H1 (cell line): ENCODE data around the gene MORF4L1. TPM values are rescaled to one million over a fixed set of nuclear protein-coding genes. Genes with fewer than 3 reads are reported as not detected.

ENCODE experiments used
- CTCF ChIA-PET: fragments of 300-600 bp; sonication (Branson Sonifier 250); formaldehyde crosslinking; loops from one replicate; lab custom pipeline; 2021; ENCODE audit not compliant: partially characterized antibody; lab: Charles Lee
- POLR2A ChIA-PET: fragments of 300-600 bp; sonication (Branson Sonifier 250); formaldehyde crosslinking; loops from one replicate; lab custom pipeline; 2021; ENCODE audit warnings: inconsistent platforms; ENCODE audit not compliant: partially characterized antibody; lab: Charles Lee
- DNase-seq, 2 experiments: peaks; one replicate each; pipeline versions ENCODE4 v3.0.0 to v3.0.0-alpha.2; 2010 to 2022; ENCODE audit warnings: low spot score in 2 of 2, low read depth in 1 of 2, mixed read lengths in 1 of 2
- FAIRE-seq: peaks from 2 replicates; lab custom pipeline; 2011; peaks lifted over from hg19 to GRCh38; lab: Jason Lieb, UNC
- H2AFZ ChIP-seq: 2 replicates; pipeline ENCODE4 v1.8.1; 2012; ENCODE audit warnings: low read length, inconsistent platforms
- H2AK5ac ChIP-seq: 2 replicates; pipeline ENCODE4 v1.6.1; 2013; ENCODE audit warnings: low read depth, low read length
- H2BK120ac ChIP-seq: replicated peaks from 2 replicates; pipeline ENCODE3; 2013; ENCODE audit warnings: low read depth, low read length, inconsistent platforms
- H2BK12ac ChIP-seq: 2 replicates; pipeline ENCODE4 v1.6.1; 2013; ENCODE audit warnings: low read depth, low read length
- H2BK15ac ChIP-seq: 2 replicates; pipeline ENCODE4 v1.6.1; 2013; ENCODE audit warnings: low read length
- H2BK20ac ChIP-seq: 2 replicates; pipeline ENCODE4 v1.6.1; 2013; ENCODE audit warnings: low read length
- H2BK5ac ChIP-seq: 2 replicates; pipeline ENCODE4 v1.6.1; 2013; ENCODE audit warnings: low read depth, low read length
- H3K14ac ChIP-seq: 2 replicates; pipeline ENCODE4 v1.6.1; 2013; ENCODE audit warnings: inconsistent platforms; ENCODE audit not compliant: insufficient read length
- H3K18ac ChIP-seq: 2 replicates; pipeline ENCODE4 v1.6.1; 2013; ENCODE audit warnings: low read length; ENCODE audit errors: extremely low read depth
- H3K23ac ChIP-seq: 2 replicates; pipeline ENCODE4 v1.6.1; 2013; ENCODE audit warnings: inconsistent platforms; ENCODE audit not compliant: insufficient read length
- H3K23me2 ChIP-seq: 2 replicates; pipeline ENCODE4 v1.6.1; 2013; ENCODE audit warnings: low read depth, low read length
- H3K27ac ChIP-seq: 2 replicates; pipeline ENCODE4 v1.6.1; 2011; ENCODE audit warnings: low read depth, low read length, inconsistent platforms
- H3K27me3 ChIP-seq, 4 experiments: replicated peaks in 1 of 4; 1 replicate in 1 of 4; 2 replicates in 3 of 4; pipeline versions ENCODE4 v1.6.1 to v1.8.1; 2011 to 2013; ENCODE audit warnings: low read length in 3 of 4, mild to moderate bottlenecking in 3 of 4, inconsistent platforms in 2 of 4, mixed read lengths in 2 of 4, moderate library complexity in 1 of 4; ENCODE audit not compliant: control insufficient read depth in 3 of 4, insufficient read depth in 3 of 4; ENCODE audit errors: extremely low read depth in 1 of 4
- H3K36me3 ChIP-seq, 4 experiments: 2 replicates each; pipeline versions ENCODE4 v1.6.1 to v1.8.1; 2011 to 2013; ENCODE audit warnings: mild to moderate bottlenecking in 4 of 4, low read length in 3 of 4, moderate library complexity in 2 of 4, control low read depth in 1 of 4, inconsistent platforms in 1 of 4; ENCODE audit not compliant: insufficient read depth in 4 of 4, control insufficient read depth in 2 of 4
- H3K4ac ChIP-seq: replicated peaks from 2 replicates; pipeline ENCODE3; 2013; ENCODE audit warnings: low read length, low read depth, mixed read lengths, inconsistent platforms; ENCODE audit not compliant: insufficient read length
- H3K4me1 ChIP-seq, 4 experiments: replicated peaks in 1 of 4; 1 replicate in 1 of 4; 2 replicates in 3 of 4; pipeline versions ENCODE4 v1.6.1 to v1.8.1; 2011 to 2013; ENCODE audit warnings: low read length in 3 of 4, inconsistent platforms in 2 of 4, mixed read lengths in 1 of 4; ENCODE audit not compliant: insufficient read depth in 4 of 4, control insufficient read depth in 3 of 4
- H3K4me2 ChIP-seq, 2 experiments: 2 replicates each; pipeline versions ENCODE4 v1.6.1 to v1.8.1; 2011 to 2013; ENCODE audit warnings: low read depth in 2 of 2, low read length in 2 of 2, control low read depth in 1 of 2, inconsistent platforms in 1 of 2, mild to moderate bottlenecking in 1 of 2; ENCODE audit not compliant: insufficient read depth in 1 of 2
- H3K4me3 ChIP-seq, 4 experiments: fragments of 200-600, 300-600 bp in 1 of 4; sonication (generic), shearing (Covaris generic), sonication (Bioruptor Twin) in 1 of 4; 2 replicates each; pipeline versions ENCODE4 v1.5.1 to v1.8.1; 2011 to 2016; ENCODE audit warnings: low read length in 4 of 4, low read depth in 3 of 4, control low read depth in 2 of 4, inconsistent platforms in 2 of 4, mild to moderate bottlenecking in 2 of 4, mixed read lengths in 1 of 4, moderate library complexity in 1 of 4; ENCODE audit not compliant: insufficient read depth in 2 of 4; ENCODE audit errors: extremely low read depth in 1 of 4
- H3K56ac ChIP-seq: replicated peaks from 2 replicates; pipeline ENCODE3; 2013; ENCODE audit warnings: low read depth, mild to moderate bottlenecking, mixed read lengths, low read length, inconsistent platforms; ENCODE audit not compliant: insufficient read length
- H3K79me1 ChIP-seq: 2 replicates; pipeline ENCODE4 v1.6.1; 2013; ENCODE audit warnings: low read depth, low read length, control low read depth
- H3K79me2 ChIP-seq, 2 experiments: 2 replicates each; pipeline versions ENCODE4 v1.6.1 to v1.8.1; 2012 to 2013; ENCODE audit warnings: low read length in 2 of 2, mild to moderate bottlenecking in 2 of 2, inconsistent platforms in 1 of 2; ENCODE audit not compliant: insufficient read depth in 2 of 2, control insufficient read depth in 1 of 2
- H3K9ac ChIP-seq, 4 experiments: replicated peaks in 1 of 4; 1 replicate in 1 of 4; 2 replicates in 3 of 4; pipeline versions ENCODE4 v1.6.1 to v1.8.1; 2011 to 2013; ENCODE audit warnings: low read depth in 3 of 4, low read length in 3 of 4, control low read depth in 2 of 4, mild to moderate bottlenecking in 2 of 4, moderate library complexity in 2 of 4, inconsistent platforms in 1 of 4; ENCODE audit errors: extremely low read depth in 1 of 4
- H3K9me3 ChIP-seq, 2 experiments: 2 replicates each; pipeline versions ENCODE4 v1.6.1 to v1.8.1; 2012 to 2013; ENCODE audit warnings: mild to moderate bottlenecking in 2 of 2, moderate library complexity in 2 of 2, control low read depth in 1 of 2, inconsistent platforms in 1 of 2, low read depth in 1 of 2, low read length in 1 of 2, mixed read lengths in 1 of 2; ENCODE audit not compliant: insufficient read depth in 2 of 2
- H4K20me1 ChIP-seq, 2 experiments: replicated peaks in 1 of 2; 2 replicates each; pipeline versions ENCODE3 to v1.8.1; 2011 to 2013; ENCODE audit warnings: inconsistent platforms in 2 of 2, low read length in 2 of 2, mild to moderate bottlenecking in 1 of 2; ENCODE audit not compliant: insufficient read depth in 2 of 2, control insufficient read depth in 1 of 2
- H4K5ac ChIP-seq: 2 replicates; pipeline ENCODE4 v1.6.1; 2013; ENCODE audit warnings: low read length, low read depth, mixed read lengths, inconsistent platforms; ENCODE audit not compliant: insufficient read length
- H4K8ac ChIP-seq: 2 replicates; pipeline ENCODE4 v1.8.0; 2013; ENCODE audit warnings: mild to moderate bottlenecking, moderate library complexity, low read length, inconsistent platforms; ENCODE audit not compliant: insufficient read depth; ENCODE audit errors: extremely low read depth
- H4K91ac ChIP-seq: replicated peaks from 2 replicates; pipeline ENCODE3; 2013; ENCODE audit warnings: low read length, mixed read lengths, inconsistent platforms; ENCODE audit not compliant: insufficient read length
- E2F6 ChIP-seq: IDR thresholded peaks from 2 replicates; pipeline ENCODE4 v1.6.1; 2012; ENCODE audit warnings: inconsistent platforms
- HDAC6 ChIP-seq: IDR thresholded peaks from one replicate; pipeline ENCODE4 v1.7.1; 2012; ENCODE audit warnings: low read depth, mild to moderate bottlenecking, inconsistent platforms, low read length, moderate library complexity
- PHF8 ChIP-seq: fragments of 200-600 bp; sonication (generic); conservative IDR thresholded peaks from 2 replicates; pipeline ENCODE4 v1.7.1; 2012; ENCODE audit warnings: low read depth, mild to moderate bottlenecking, inconsistent platforms, low read length, moderate library complexity
- WGBS, 2 experiments: shearing (Covaris generic) in 1 of 2; methylation state at CpG; one replicate each; pipeline versions ENCODE4 v1.1.6 to v1.1.7; 2013 to 2015; ENCODE audit warnings: low lambda C conversion rate in 2 of 2, mixed read lengths in 2 of 2, inconsistent platforms in 1 of 2, low coverage in 1 of 2, missing lambda C conversion rate in 1 of 2; ENCODE audit not compliant: insufficient replicate concordance in 2 of 2, insufficient coverage in 1 of 2, insufficient read length in 1 of 2; ENCODE audit errors: extremely low coverage in 1 of 2, missing lambda C conversion rate in 1 of 2; 5-methylcytosine and 5-hydroxymethylcytosine counted together
- polyA plus RNA-seq, 7 experiments: library from polyadenylated mRNA; depleted of rRNA in 3 of 7; stranded (reverse) in 5 of 7; unstranded in 2 of 7; fragments of >200 nt in 5 of 7; fragments of 200-250 nt in 2 of 7; gene quantifications; 1 replicate in 5 of 7; 2 replicates in 1 of 7; 4 replicates in 1 of 7; pipeline versions ENCODE4 v1.2.1 to v1.2.3, GENCODE V29; 2011 to 2013; ENCODE audit warnings: missing spikeins in 2 of 7, mixed read lengths in 2 of 7
- total RNA-seq: library from RNA; stranded (reverse); fragmentation: NEBNext Ultra II Directional; extraction: Animal tissue kit (Norgen Biotek cat#: 25700); gene quantifications from 2 replicates; pipeline ENCODE4 v1.2.1, GENCODE V29; 2021

Gene MORF4L1
- total and polyA plus RNA-seq, 2 of the 8 experiments (the other 6 are each of a cell fraction or from before 2014, with no cell fraction given), result 260 to 533 TPM

GRCh38 chr15:78925076-78925624 lies 52.5 kb downstream of the MORF4L1 start:
- Histone ChIP-seq H4K8ac (no peak overlapping the region; the same call in 1 of the 2 replicates), H3K36me3 (peaks cover 0 to 26% (median 7%) of the 10 kb centered on the region in 4 experiments; a peak in 6 of 8 replicates), H3K79me2 (no peaks in the 10 kb centered on the region), H3K9me3 (no peaks in the 10 kb centered on the region), H3K56ac (no peak overlapping the region), H3K4me1 (no peaks in the 10 kb centered on the region), H3K23me2 (no peaks in the 10 kb centered on the region), H3K18ac (no peak overlapping the region), H2AFZ (no peak overlapping the region), H3K14ac (no peak overlapping the region), H3K9ac (no peak overlapping the region), H3K79me1 (no peaks in the 10 kb centered on the region), H3K23ac (no peak overlapping the region), H2BK5ac (no peak overlapping the region), H2BK12ac (no peak overlapping the region), H4K91ac (no peak overlapping the region), H4K5ac (no peak overlapping the region), H4K20me1 (peaks cover 0 to 2% of the 10 kb centered on the region in 2 experiments), H2BK120ac (no peak overlapping the region), H2BK15ac (no peak overlapping the region), H2AK5ac (no peak overlapping the region), H3K27me3 (no peaks in the 10 kb centered on the region), H3K27ac (no peak overlapping the region), H3K4ac (no peak overlapping the region), H3K4me2 (no peak overlapping the region), H3K4me3 (no peak overlapping the region), H2BK20ac (no peak overlapping the region)
- ChIA-PET POLR2A (interaction anchor here (0.7 to 1.2 kb wide), 3 partner anchors 48 to 113 kb away, joined by 3 to 4 read pairs (median 3); no protein-coding TSS in a partner anchor), CTCF (interaction anchor here (0.8 to 3.8 kb wide), 10 partner anchors 11 to 82 kb away, joined by 3 to 23 read pairs (median 6); no protein-coding TSS in a partner anchor)
- 94% methylated on average over 9 of the region's 10 CpGs; no CpG with 5 or more reads in 1 of the 2 experiments for WGBS, 2 experiments
- no peak for TF ChIP-seq PHF8
- no peak for TF ChIP-seq E2F6
- TF ChIP-seq HDAC6, result no peak
- no peak for DNase-seq
- no peak for FAIRE-seq
